ENCODE measurements around the gene TTC9B. TPM values are rescaled to one million over a fixed set of nuclear protein-coding genes. Genes with fewer than 3 reads are reported as not detected.

The TTC9B gene
- total and polyA plus RNA-seq, 4 donors, result 0.14 TPM; not detected in 3

GRCh38 chr19:40220674-40221073 is 2.5 kb upstream of the TTC9B start:
- TF ChIP-seq RXRA (IDR thresholded peaks at IDR 0.05) (no peak), NR2F2 (IDR thresholded peaks at IDR 0.05) (no peak), HNF4A (conservative IDR thresholded peaks at IDR 0.05) (no peak), SP1 (IDR thresholded peaks at IDR 0.05) (no peak), GABPA (IDR thresholded peaks at IDR 0.05 in 1 of 2, conservative IDR thresholded peaks at IDR 0.05 in 1 of 2) (no peak), JUND (IDR thresholded peaks at IDR 0.05) (no peak), FOXA2 (IDR thresholded peaks at IDR 0.05) (no peak), YY1 (IDR thresholded peaks at IDR 0.05) (no peak), HNF4G (IDR thresholded peaks at IDR 0.05) (no peak), RAD21 (IDR thresholded peaks at IDR 0.05) (no peak), FOXA1 (IDR thresholded peaks at IDR 0.05) (no peak), TAF1 (conservative IDR thresholded peaks at IDR 0.05) (no peak), ZBTB33 (IDR thresholded peaks at IDR 0.05) (no peak), EGR1 (IDR thresholded peaks at IDR 0.05; ENCODE audit: low read depth in 2 of 2) (no peak)
- TF ChIP-seq, protein P1, sequence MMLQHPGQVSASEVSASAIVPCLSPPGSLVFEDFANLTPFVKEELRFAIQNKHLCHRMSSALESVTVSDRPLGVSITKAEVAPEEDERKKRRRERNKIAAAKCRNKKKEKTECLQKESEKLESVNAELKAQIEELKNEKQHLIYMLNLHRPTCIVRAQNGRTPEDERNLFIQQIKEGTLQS (IDR thresholded peaks at IDR 0.05), result no peak
- TF ChIP-seq, protein P2, sequence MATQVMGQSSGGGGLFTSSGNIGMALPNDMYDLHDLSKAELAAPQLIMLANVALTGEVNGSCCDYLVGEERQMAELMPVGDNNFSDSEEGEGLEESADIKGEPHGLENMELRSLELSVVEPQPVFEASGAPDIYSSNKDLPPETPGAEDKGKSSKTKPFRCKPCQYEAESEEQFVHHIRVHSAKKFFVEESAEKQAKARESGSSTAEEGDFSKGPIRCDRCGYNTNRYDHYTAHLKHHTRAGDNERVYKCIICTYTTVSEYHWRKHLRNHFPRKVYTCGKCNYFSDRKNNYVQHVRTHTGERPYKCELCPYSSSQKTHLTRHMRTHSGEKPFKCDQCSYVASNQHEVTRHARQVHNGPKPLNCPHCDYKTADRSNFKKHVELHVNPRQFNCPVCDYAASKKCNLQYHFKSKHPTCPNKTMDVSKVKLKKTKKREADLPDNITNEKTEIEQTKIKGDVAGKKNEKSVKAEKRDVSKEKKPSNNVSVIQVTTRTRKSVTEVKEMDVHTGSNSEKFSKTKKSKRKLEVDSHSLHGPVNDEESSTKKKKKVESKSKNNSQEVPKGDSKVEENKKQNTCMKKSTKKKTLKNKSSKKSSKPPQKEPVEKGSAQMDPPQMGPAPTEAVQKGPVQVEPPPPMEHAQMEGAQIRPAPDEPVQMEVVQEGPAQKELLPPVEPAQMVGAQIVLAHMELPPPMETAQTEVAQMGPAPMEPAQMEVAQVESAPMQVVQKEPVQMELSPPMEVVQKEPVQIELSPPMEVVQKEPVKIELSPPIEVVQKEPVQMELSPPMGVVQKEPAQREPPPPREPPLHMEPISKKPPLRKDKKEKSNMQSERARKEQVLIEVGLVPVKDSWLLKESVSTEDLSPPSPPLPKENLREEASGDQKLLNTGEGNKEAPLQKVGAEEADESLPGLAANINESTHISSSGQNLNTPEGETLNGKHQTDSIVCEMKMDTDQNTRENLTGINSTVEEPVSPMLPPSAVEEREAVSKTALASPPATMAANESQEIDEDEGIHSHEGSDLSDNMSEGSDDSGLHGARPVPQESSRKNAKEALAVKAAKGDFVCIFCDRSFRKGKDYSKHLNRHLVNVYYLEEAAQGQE (IDR thresholded peaks at IDR 0.05), result no peak
- TF ChIP-seq, protein P3, sequence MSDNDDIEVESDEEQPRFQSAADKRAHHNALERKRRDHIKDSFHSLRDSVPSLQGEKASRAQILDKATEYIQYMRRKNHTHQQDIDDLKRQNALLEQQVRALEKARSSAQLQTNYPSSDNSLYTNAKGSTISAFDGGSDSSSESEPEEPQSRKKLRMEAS (IDR thresholded peaks at IDR 0.05), result no peak
- TF ChIP-seq, protein P4, sequence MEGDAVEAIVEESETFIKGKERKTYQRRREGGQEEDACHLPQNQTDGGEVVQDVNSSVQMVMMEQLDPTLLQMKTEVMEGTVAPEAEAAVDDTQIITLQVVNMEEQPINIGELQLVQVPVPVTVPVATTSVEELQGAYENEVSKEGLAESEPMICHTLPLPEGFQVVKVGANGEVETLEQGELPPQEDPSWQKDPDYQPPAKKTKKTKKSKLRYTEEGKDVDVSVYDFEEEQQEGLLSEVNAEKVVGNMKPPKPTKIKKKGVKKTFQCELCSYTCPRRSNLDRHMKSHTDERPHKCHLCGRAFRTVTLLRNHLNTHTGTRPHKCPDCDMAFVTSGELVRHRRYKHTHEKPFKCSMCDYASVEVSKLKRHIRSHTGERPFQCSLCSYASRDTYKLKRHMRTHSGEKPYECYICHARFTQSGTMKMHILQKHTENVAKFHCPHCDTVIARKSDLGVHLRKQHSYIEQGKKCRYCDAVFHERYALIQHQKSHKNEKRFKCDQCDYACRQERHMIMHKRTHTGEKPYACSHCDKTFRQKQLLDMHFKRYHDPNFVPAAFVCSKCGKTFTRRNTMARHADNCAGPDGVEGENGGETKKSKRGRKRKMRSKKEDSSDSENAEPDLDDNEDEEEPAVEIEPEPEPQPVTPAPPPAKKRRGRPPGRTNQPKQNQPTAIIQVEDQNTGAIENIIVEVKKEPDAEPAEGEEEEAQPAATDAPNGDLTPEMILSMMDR (IDR thresholded peaks at IDR 0.05; ENCODE audit: low read depth, low read length, missing input control), result no peak
- WGBS, result 84% methylated on average over 9 of the region's 9 CpGs

More at GRCh38 chr19:40220674-40221073, 2.5 kb upstream of the TTC9B start:
- H3K27ac ChIP-seq (ENCODE audit: low read depth in 1 of 2, low read length in 2 of 2), result no peak overlapping the region
- no peak for DNase-seq (ENCODE audit: low spot score)
- H3K9ac ChIP-seq (ENCODE audit: low read depth in 1 of 2, low read length in 2 of 2), result no peak overlapping the region
- H3K36me3 ChIP-seq (ENCODE audit: control insufficient read depth in 4 of 4, insufficient read depth in 3 of 4, low read depth in 1 of 4, low read length in 3 of 4), result no peaks in the 10 kb centered on the region
- H3K9me3 ChIP-seq (ENCODE audit: control insufficient read depth in 4 of 4, low read length in 3 of 4), result no peaks in the 10 kb centered on the region
- peaks cover 0 to 8% (median 6%) of the 10 kb centered on the region in 4 donors for H3K27me3 ChIP-seq (ENCODE audit: control insufficient read depth in 4 of 4, insufficient read depth in 4 of 4, low read length in 3 of 4)
- no peak overlapping the region for H3K4me3 ChIP-seq (ENCODE audit: low read depth in 1 of 3, low read length in 3 of 3)
- peaks cover 3 to 9% (median 5%) of the 10 kb centered on the region in 4 donors for H3K4me1 ChIP-seq (ENCODE audit: control insufficient read depth in 4 of 4, insufficient read depth in 4 of 4, low read length in 3 of 4)

Data from liver (tissue), 9 donors.